GM12878 (cell line): ENCODE data around the gene NT5E. TPM values are rescaled to one million over a fixed set of nuclear protein-coding genes. Genes with fewer than 3 reads are reported as not detected.

Source experiments
- BHLHE40 ChIP-seq, 2 experiments: fragments of 450-650 bp in 1 of 2; IDR thresholded peaks; 2 replicates each; pipeline ENCODE4 v1.6.1; 2011 to 2017; ENCODE audit warnings: low read depth in 2 of 2, borderline replicate concordance in 1 of 2, improper control_type of control experiment in 1 of 2, low read length in 1 of 2, mild to moderate bottlenecking in 1 of 2
- CEBPB ChIP-seq, 2 experiments: fragments of 150-350 bp in 1 of 2; IDR thresholded peaks; 2 replicates each; pipeline ENCODE4 v1.6.1; 2012 to 2014; ENCODE audit warnings: low read depth in 2 of 2, low read length in 2 of 2, borderline replicate concordance in 1 of 2, inconsistent platforms in 1 of 2
- CEBPZ ChIP-seq: fragments of 150-350 bp; IDR thresholded peaks from 2 replicates; pipeline ENCODE4 v1.6.1; 2016; ENCODE audit warnings: low read depth, low read length
- CHD2 ChIP-seq: IDR thresholded peaks from 2 replicates; pipeline ENCODE4 v1.6.1; 2011; ENCODE audit warnings: low read depth, low read length, improper control_type of control experiment, borderline replicate concordance
- KLF5 ChIP-seq: fragments of 450-650 bp; IDR thresholded peaks from 2 replicates; pipeline ENCODE4 v1.6.1; 2014; ENCODE audit warnings: mild to moderate bottlenecking; ENCODE audit not compliant: partially characterized antibody
- MLLT1 ChIP-seq: fragments of 450-650 bp; IDR thresholded peaks from 2 replicates; pipeline ENCODE4 v1.6.1; 2016; ENCODE audit warnings: mild to moderate bottlenecking
- MYB ChIP-seq: fragments of 150-350 bp; IDR thresholded peaks from 2 replicates; pipeline ENCODE4 v1.6.1; 2014; ENCODE audit warnings: mild to moderate bottlenecking, low read depth, low read length, borderline replicate concordance
- NBN ChIP-seq: fragments of 450-650 bp; IDR thresholded peaks from 2 replicates; pipeline ENCODE4 v1.6.1; 2016
- NR2C1 ChIP-seq: fragments of 450-650 bp; IDR thresholded peaks from 2 replicates; pipeline ENCODE4 v1.6.1; 2017; ENCODE audit warnings: antibody characterized with exemption, mild to moderate bottlenecking, moderate library complexity
- NRF1 ChIP-seq: conservative IDR thresholded peaks from 2 replicates; pipeline ENCODE4 v1.6.1; 2011; ENCODE audit warnings: mild to moderate bottlenecking, low read depth, low read length, improper control_type of control experiment
- POLR2AphosphoS2 ChIP-seq: IDR thresholded peaks from 2 replicates; pipeline ENCODE4 v1.6.1; 2011; ENCODE audit warnings: low read depth, mild to moderate bottlenecking, low read length, improper control_type of control experiment, moderate library complexity
- RELB ChIP-seq: fragments of 450-650 bp; IDR thresholded peaks from 2 replicates; pipeline ENCODE4 v1.6.1; 2017; ENCODE audit warnings: low read depth, mild to moderate bottlenecking, moderate library complexity
- RFX5 ChIP-seq: IDR thresholded peaks from 2 replicates; pipeline ENCODE4 v1.6.1; 2011; ENCODE audit warnings: low read depth, low read length, improper control_type of control experiment
- SP1 ChIP-seq: IDR thresholded peaks from one replicate; pipeline ENCODE4 v1.6.1; 2011; ENCODE audit warnings: low read depth, low read length
- STAT3 ChIP-seq: IDR thresholded peaks from 2 replicates; pipeline ENCODE4 v1.6.1; 2011; ENCODE audit warnings: low read depth, low read length, improper control_type of control experiment
- USF1 ChIP-seq: IDR thresholded peaks from 2 replicates; pipeline ENCODE4 v1.6.1; 2011; ENCODE audit warnings: borderline replicate concordance, low read depth, mild to moderate bottlenecking, moderate library complexity, mixed read lengths, low read length; ENCODE audit not compliant: insufficient read depth; ENCODE audit errors: extremely low read length
- ZBTB11 ChIP-seq: fragments of 450-650 bp; formaldehyde crosslinking; IDR thresholded peaks from 2 replicates; pipeline ENCODE4 v1.5.0; 2022; ENCODE audit warnings: mild to moderate bottlenecking, missing genetic modification characterization
- polyA plus RNA-seq, 11 experiments: library from polyadenylated mRNA; depleted of rRNA in 4 of 11; unstranded in 6 of 11; stranded (reverse) in 5 of 11; fragments of >200 nt; fragmentation: Nextera tagmentation in 4 of 11; fragmentation: Illumina TruSeq in 1 of 11; extraction: Ambion mirVana in 4 of 11; extraction: Trizol in 1 of 11; gene quantifications; 1 replicate in 1 of 11; 2 replicates in 10 of 11; pipeline versions ENCODE4 v1.2.1 to v1.2.3, GENCODE V29; 2011 to 2016; ENCODE audit warnings: inconsistent platforms in 2 of 11, missing spikeins in 2 of 11, low read depth in 1 of 11
- total RNA-seq, 4 experiments: library from RNA; depleted of rRNA in 3 of 4; stranded (reverse); fragments of >200 nt in 3 of 4; fragmentation: Illumina TruSeq in 1 of 4; extraction: Trizol in 1 of 4; gene quantifications; 2 replicates each; pipeline versions ENCODE4 v1.2.1 to v1.2.3, GENCODE V29; 2013 to 2021

Gene NT5E
- total and polyA plus RNA-seq, 10 of the 15 experiments (the other 5 are each of a cell fraction or from before 2014, with no cell fraction given) = 1.9 to 9.7 (median 7.3) TPM

- TF ChIP-seq ZBTB11 (CRISPR knock-in tag) (no peak), CEBPB (IDR thresholded peaks at IDR 0.05; ENCODE audit: borderline replicate concordance in 1 of 2, low read depth in 2 of 2, low read length in 2 of 2) (no peak), RELB (no peak; the same call in 1 of the 2 replicates), KLF5 (no peak), POLR2AphosphoS2 (no peak; the same call in 1 of the 2 replicates), USF1 (no peak), NR2C1 (no peak), SP1 (no peak), BHLHE40 (IDR thresholded peaks at IDR 0.05; ENCODE audit: borderline replicate concordance in 1 of 2, low read depth in 2 of 2, low read length in 1 of 2) (peak in 1 of 2 experiments; percentile 2; a peak in 1 of 4 replicates), STAT3 (no peak), CHD2 (no peak; the same call in none of the 2 replicates), RFX5 (no peak), MYB (no peak), MLLT1 (peak; percentile 48; the same call in 1 of the 2 replicates), NRF1 (no peak), CEBPZ (no peak), NBN (no peak; the same call in 1 of the 2 replicates)
Observed at GRCh38 chr6:85449818-85450759, at the start of gene NT5E (continued).
